H9 (cell line): ENCODE results near the gene PGAM1. TPM values are rescaled to one million over a fixed set of nuclear protein-coding genes. Genes with fewer than 3 reads are reported as not detected.

Experiments
- DNase-seq: peaks from one replicate; pipeline ENCODE4 v3.0.0-alpha.2; 2017
- H2AFZ ChIP-seq: one replicate; pipeline ENCODE4 v1.6.1; 2013; ENCODE audit warnings: mild to moderate bottlenecking, low read length, control low read depth, moderate library complexity
- H2AK5ac ChIP-seq: 2 replicates; pipeline ENCODE4 v1.6.1; 2013; ENCODE audit warnings: low read length, control low read depth, mixed read lengths; ENCODE audit not compliant: insufficient read length
- H2BK120ac ChIP-seq: one replicate; pipeline ENCODE4 v1.6.1; 2013; ENCODE audit warnings: low read depth, mild to moderate bottlenecking, low read length, control low read depth, inconsistent platforms; ENCODE audit not compliant: poor library complexity, severe bottlenecking
- H2BK12ac ChIP-seq: 2 replicates; pipeline ENCODE4 v1.6.1; 2013; ENCODE audit warnings: low read length, control low read depth, mixed read lengths, low read depth; ENCODE audit not compliant: insufficient read length
- H2BK15ac ChIP-seq: 2 replicates; pipeline ENCODE4 v1.6.1; 2013; ENCODE audit warnings: low read depth, low read length, control low read depth
- H2BK20ac ChIP-seq: one replicate; pipeline ENCODE4 v1.6.1; 2013; ENCODE audit warnings: low read depth, mild to moderate bottlenecking, low read length, control low read depth, inconsistent platforms; ENCODE audit not compliant: poor library complexity, severe bottlenecking
- H2BK5ac ChIP-seq: 2 replicates; pipeline ENCODE4 v1.6.1; 2013; ENCODE audit warnings: low read length, control low read depth, mixed read lengths; ENCODE audit not compliant: insufficient read length
- H3K14ac ChIP-seq: 2 replicates; pipeline ENCODE4 v1.6.1; 2013; ENCODE audit warnings: low read length, control low read depth; ENCODE audit not compliant: insufficient read depth
- H3K18ac ChIP-seq: 2 replicates; pipeline ENCODE4 v1.6.1; 2013; ENCODE audit warnings: low read depth, mild to moderate bottlenecking, mixed read lengths, low read length, control low read depth; ENCODE audit not compliant: insufficient read length
- H3K23ac ChIP-seq: 2 replicates; pipeline ENCODE4 v1.6.1; 2013; ENCODE audit warnings: low read length, control low read depth, mixed read lengths, low read depth; ENCODE audit not compliant: insufficient read length
- H3K23me2 ChIP-seq: 2 replicates; pipeline ENCODE4 v1.6.1; 2013; ENCODE audit warnings: low read depth, mild to moderate bottlenecking, mixed read lengths, low read length, control low read depth; ENCODE audit not compliant: insufficient read length, poor library complexity, severe bottlenecking
- H3K27ac ChIP-seq: 2 replicates; pipeline ENCODE4 v1.5.1; 2013; ENCODE audit warnings: low read length, control low read depth, mixed read lengths, low read depth; ENCODE audit not compliant: insufficient read length
- H3K27me3 ChIP-seq: 2 replicates; pipeline ENCODE4 v1.6.1; 2013; ENCODE audit warnings: low read length, control low read depth, inconsistent platforms; ENCODE audit not compliant: insufficient read depth
- H3K4ac ChIP-seq: 2 replicates; pipeline ENCODE4 v1.6.1; 2013; ENCODE audit warnings: low read depth, mild to moderate bottlenecking, control low read depth, inconsistent platforms, low read length, moderate library complexity
- H3K4me1 ChIP-seq: 2 replicates; pipeline ENCODE4 v1.6.1; 2013; ENCODE audit warnings: low read length, control low read depth, inconsistent platforms; ENCODE audit not compliant: insufficient read depth
- H3K4me2 ChIP-seq: 2 replicates; pipeline ENCODE4 v1.6.1; 2013; ENCODE audit warnings: low read length, control low read depth, mixed read lengths; ENCODE audit not compliant: insufficient read length, insufficient read depth
- H3K56ac ChIP-seq: 2 replicates; pipeline ENCODE4 v1.6.1; 2013; ENCODE audit warnings: low read depth, mild to moderate bottlenecking, mixed read lengths, low read length, control low read depth; ENCODE audit not compliant: insufficient read length
- H3K79me1 ChIP-seq: 2 replicates; pipeline ENCODE4 v1.6.1; 2013; ENCODE audit warnings: low read depth, mild to moderate bottlenecking, moderate library complexity, low read length, control low read depth, inconsistent platforms; ENCODE audit not compliant: insufficient read depth, poor library complexity, severe bottlenecking
- H3K79me2 ChIP-seq: 2 replicates; pipeline ENCODE4 v1.6.1; 2013; ENCODE audit warnings: low read length, control low read depth, inconsistent platforms; ENCODE audit not compliant: insufficient read depth
- H3K9ac ChIP-seq: 2 replicates; pipeline ENCODE4 v1.6.1; 2013; ENCODE audit warnings: low read length, control low read depth, mixed read lengths; ENCODE audit not compliant: insufficient read length; ENCODE audit errors: extremely low read depth
- H3K9me3 ChIP-seq: one replicate; pipeline ENCODE4 v1.6.1; 2013; ENCODE audit warnings: low read depth, low read length, inconsistent platforms; ENCODE audit not compliant: control insufficient read depth
- H3T11ph ChIP-seq: one replicate; pipeline ENCODE4 v1.6.1; 2013; ENCODE audit warnings: mild to moderate bottlenecking, low read length, control low read depth, inconsistent platforms
- H4K20me1 ChIP-seq: one replicate; pipeline ENCODE4 v1.6.1; 2013; ENCODE audit not compliant: control insufficient read depth, insufficient read length, insufficient read depth
- H4K5ac ChIP-seq: 2 replicates; pipeline ENCODE4 v1.6.1; 2013; ENCODE audit warnings: low read depth, mild to moderate bottlenecking, mixed read lengths, low read length, control low read depth; ENCODE audit not compliant: insufficient read length
- H4K8ac ChIP-seq: replicated peaks from 2 replicates; pipeline ENCODE4 v1.6.1; 2013; ENCODE audit warnings: low read length, control low read depth, mixed read lengths, low read depth; ENCODE audit not compliant: insufficient read length
- H4K91ac ChIP-seq: 2 replicates; pipeline ENCODE4 v1.6.1; 2013; ENCODE audit warnings: low read depth, mild to moderate bottlenecking, moderate library complexity, mixed read lengths, low read length, control low read depth; ENCODE audit not compliant: insufficient read length
- H3K27ac Mint-ChIP-seq, 3 experiments: 2 replicates in 2 of 3; 3 replicates in 1 of 3; pipeline ENCODE4 v1.8.0; 2020 to 2021; ENCODE audit warnings: mixed read lengths in 3 of 3, mild to moderate bottlenecking in 1 of 3, moderate library complexity in 1 of 3
- H3K27me3 Mint-ChIP-seq: 2 replicates; pipeline ENCODE4 v1.8.0; 2021; ENCODE audit warnings: low read depth, mild to moderate bottlenecking, moderate library complexity, mixed read lengths
- H3K36me3 Mint-ChIP-seq, 3 experiments: 2 replicates in 2 of 3; 3 replicates in 1 of 3; pipeline ENCODE4 v1.8.0; 2020 to 2021; ENCODE audit warnings: low read depth in 3 of 3, mixed read lengths in 3 of 3; ENCODE audit not compliant: insufficient read depth in 1 of 3
- H3K4me1 Mint-ChIP-seq, 2 experiments: 2 replicates each; pipeline ENCODE4 v1.8.0; 2020; ENCODE audit warnings: mixed read lengths in 2 of 2
- H3K4me3 Mint-ChIP-seq, 2 experiments: 2 replicates in 1 of 2; 3 replicates in 1 of 2; pipeline ENCODE4 v1.8.0; 2020 to 2021; ENCODE audit warnings: mild to moderate bottlenecking in 2 of 2, mixed read lengths in 2 of 2, moderate library complexity in 1 of 2
- H3K9me3 Mint-ChIP-seq, 2 experiments: 2 replicates in 1 of 2; 3 replicates in 1 of 2; pipeline ENCODE4 v1.8.0; 2020; ENCODE audit warnings: mild to moderate bottlenecking in 2 of 2, mixed read lengths in 2 of 2, moderate library complexity in 1 of 2
- WGBS: extraction: QIAGEN DNeasy Blood & Tissue Kit; methylation state at CpG from one replicate; pipeline ENCODE4 v1.1.7; 2013; ENCODE audit warnings: missing lambda C conversion rate, low lambda C conversion rate, mixed read lengths; ENCODE audit not compliant: insufficient read length; ENCODE audit errors: extremely low coverage; 5-methylcytosine and 5-hydroxymethylcytosine counted together
- total RNA-seq: library from RNA; stranded (reverse); gene quantifications from 2 replicates; pipeline ENCODE4 v1.2.1, GENCODE V29; 2021
- TF ChIP-seq, protein P1 (sequence below): fragments of 200-600 bp; sonication (generic); conservative IDR thresholded peaks from 3 replicates; pipeline ENCODE4 v1.8.0; 2021; ENCODE audit warnings: antibody characterized with exemption, mild to moderate bottlenecking

The PGAM1 gene
- total RNA-seq, 1 experiment from 2014 or later: 932 TPM

DNA sequence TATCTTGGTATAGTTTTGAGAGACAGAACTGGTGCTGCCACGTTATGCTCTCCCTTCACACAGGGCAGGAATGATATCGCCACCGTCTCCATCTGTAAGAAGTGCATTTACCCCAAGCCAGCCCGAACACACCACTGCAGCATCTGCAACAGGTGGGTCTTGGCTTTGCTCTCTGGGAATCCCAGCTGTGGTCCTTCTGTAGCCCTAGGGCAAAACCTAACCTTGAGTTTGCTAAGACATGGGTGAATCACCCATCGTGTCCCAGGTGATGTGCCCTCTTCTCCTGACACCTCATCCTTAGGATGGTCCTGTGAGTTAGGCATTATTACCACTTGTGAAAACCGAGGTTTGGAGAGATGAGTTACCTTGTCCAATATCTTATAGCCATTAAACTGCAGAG is 26.4 kb downstream of the PGAM1 start:
- H3K9me3 Mint-ChIP-seq: no peaks in the 10 kb centered on the region
- H2BK12ac ChIP-seq: no peak overlapping the region
- no peak overlapping the region; a peak in 3 of 7 replicates for H3K27ac Mint-ChIP-seq
- H3K4ac ChIP-seq: no peak overlapping the region
- H3K27me3 ChIP-seq: no peaks in the 10 kb centered on the region; the same call in 1 of the 2 replicates
- H4K91ac ChIP-seq: no peak overlapping the region
- peaks cover under 1% of the 10 kb centered on the region for H3K23me2 ChIP-seq
- H3K18ac ChIP-seq: no peak overlapping the region
- H3K79me2 ChIP-seq: peaks cover 3% of the 10 kb centered on the region; the same call in 1 of the 2 replicates
- H4K8ac ChIP-seq: no peak overlapping the region
- H3K9ac ChIP-seq: no peak overlapping the region
- H2BK15ac ChIP-seq: no peak overlapping the region
- peaks cover 2% of the 10 kb centered on the region for H4K20me1 ChIP-seq
- H3K4me3 Mint-ChIP-seq: no peak overlapping the region
- H3K27me3 Mint-ChIP-seq: no peaks in the 10 kb centered on the region; the same call in 1 of the 2 replicates
- no peak overlapping the region for H3K27ac ChIP-seq
- DNase-seq: no peak
- H2BK20ac ChIP-seq: no peak overlapping the region
- no peaks in the 10 kb centered on the region for H3K79me1 ChIP-seq
- no peak overlapping the region for H4K5ac ChIP-seq
- H3K56ac ChIP-seq: no peak overlapping the region
- no peak overlapping the region for H3K14ac ChIP-seq
- H2AK5ac ChIP-seq: no peak overlapping the region
- H2BK120ac ChIP-seq: no peak overlapping the region
- H3T11ph ChIP-seq: no peak overlapping the region
- no peaks in the 10 kb centered on the region for H3K9me3 ChIP-seq
- H3K4me1 ChIP-seq: peaks cover under 1% of the 10 kb centered on the region; the same call in 1 of the 2 replicates
- H2AFZ ChIP-seq: no peak overlapping the region
- WGBS: no CpG with 5 or more reads among the region's 6 CpGs
- no peak overlapping the region for H3K4me2 ChIP-seq
- peaks cover 25 to 67% (median 67%) of the 10 kb centered on the region in 3 experiments; a peak in 6 of 7 replicates for H3K36me3 Mint-ChIP-seq
- TF ChIP-seq, protein P1, sequence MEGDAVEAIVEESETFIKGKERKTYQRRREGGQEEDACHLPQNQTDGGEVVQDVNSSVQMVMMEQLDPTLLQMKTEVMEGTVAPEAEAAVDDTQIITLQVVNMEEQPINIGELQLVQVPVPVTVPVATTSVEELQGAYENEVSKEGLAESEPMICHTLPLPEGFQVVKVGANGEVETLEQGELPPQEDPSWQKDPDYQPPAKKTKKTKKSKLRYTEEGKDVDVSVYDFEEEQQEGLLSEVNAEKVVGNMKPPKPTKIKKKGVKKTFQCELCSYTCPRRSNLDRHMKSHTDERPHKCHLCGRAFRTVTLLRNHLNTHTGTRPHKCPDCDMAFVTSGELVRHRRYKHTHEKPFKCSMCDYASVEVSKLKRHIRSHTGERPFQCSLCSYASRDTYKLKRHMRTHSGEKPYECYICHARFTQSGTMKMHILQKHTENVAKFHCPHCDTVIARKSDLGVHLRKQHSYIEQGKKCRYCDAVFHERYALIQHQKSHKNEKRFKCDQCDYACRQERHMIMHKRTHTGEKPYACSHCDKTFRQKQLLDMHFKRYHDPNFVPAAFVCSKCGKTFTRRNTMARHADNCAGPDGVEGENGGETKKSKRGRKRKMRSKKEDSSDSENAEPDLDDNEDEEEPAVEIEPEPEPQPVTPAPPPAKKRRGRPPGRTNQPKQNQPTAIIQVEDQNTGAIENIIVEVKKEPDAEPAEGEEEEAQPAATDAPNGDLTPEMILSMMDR: no peak
- H2BK5ac ChIP-seq: no peak overlapping the region
- H3K4me1 Mint-ChIP-seq: peaks cover 2 to 7% of the 10 kb centered on the region in 2 experiments
- H3K23ac ChIP-seq: no peak overlapping the region
